SK-N-SH (cell line): ENCODE measurements around the gene ETFDH. TPM values are rescaled to one million over a fixed set of nuclear protein-coding genes. Genes with fewer than 3 reads are reported as not detected.

Experiments used
- CTCF ChIA-PET: fragments of 300-600, 350-600 bp; formaldehyde crosslinking; extraction: SDS; loops from one replicate; lab custom pipeline; 2021; lab: Yijun Ruan, JAX
- POLR2A ChIA-PET: fragments of 350-600 bp; sonication (Branson Sonifier 250); formaldehyde crosslinking; extraction: SDS; loops from one replicate; lab custom pipeline; 2020; ENCODE audit warnings: antibody characterized with exemption, inconsistent platforms; lab: Yijun Ruan, JAX
- DNase-seq: peaks from one replicate; pipeline ENCODE4 v3.0.0; 2012
- H2AFZ ChIP-seq: fragments of 200-600 bp; sonication (generic); 2 replicates; pipeline ENCODE4 v1.8.1; 2016; ENCODE audit warnings: antibody characterized with exemption, mild to moderate bottlenecking, low read depth
- H3F3A ChIP-seq: fragments of 200-600 bp; sonication (generic); replicated peaks from 2 replicates; pipeline ENCODE3; 2016; ENCODE audit warnings: antibody characterized with exemption, mild to moderate bottlenecking; ENCODE audit not compliant: insufficient read depth
- H3K27ac ChIP-seq, 2 experiments: fragments of 200-500 bp in 1 of 2; fragments of 200-600 bp in 1 of 2; sonication (Bioruptor generic) in 1 of 2; sonication (generic), shearing (Covaris generic) in 1 of 2; 2 replicates each; pipeline versions ENCODE4 v1.5.1 to v1.6.1; 2014 to 2016; ENCODE audit warnings: low read depth in 2 of 2, inconsistent platforms in 1 of 2, low read length in 1 of 2, mild to moderate bottlenecking in 1 of 2, mixed read lengths in 1 of 2
- H3K27me3 ChIP-seq: fragments of 200-600 bp; sonication (generic), shearing (Covaris generic); 2 replicates; pipeline ENCODE4 v1.6.1; 2016; ENCODE audit warnings: mixed run types; ENCODE audit not compliant: insufficient read depth
- H3K36me3 ChIP-seq, 2 experiments: fragments of 200-500 bp in 1 of 2; fragments of 200-600 bp in 1 of 2; sonication (Bioruptor generic) in 1 of 2; sonication (generic) in 1 of 2; replicated peaks in 1 of 2; 2 replicates each; pipeline versions ENCODE3 to v1.5.1; 2014 to 2016; ENCODE audit warnings: low read length in 1 of 2, mild to moderate bottlenecking in 1 of 2; ENCODE audit not compliant: insufficient read depth in 2 of 2, control insufficient read depth in 1 of 2
- H3K4me1 ChIP-seq, 2 experiments: fragments of 200-500 bp in 1 of 2; fragments of 200-600 bp in 1 of 2; sonication (Bioruptor generic) in 1 of 2; sonication (generic), shearing (Covaris generic) in 1 of 2; 2 replicates each; pipeline versions ENCODE4 v1.5.1 to v1.6.1; 2014 to 2016; ENCODE audit warnings: low read depth in 1 of 2, low read length in 1 of 2, mixed run types in 1 of 2; ENCODE audit not compliant: insufficient read depth in 2 of 2, control insufficient read depth in 1 of 2
- H3K4me2 ChIP-seq: fragments of 200-600 bp; sonication (generic), shearing (Covaris generic); 2 replicates; pipeline ENCODE4 v1.6.1; 2017; ENCODE audit warnings: mixed run types
- H3K4me3 ChIP-seq, 2 experiments: fragments of 200-500 bp in 1 of 2; fragments of 200-600 bp in 1 of 2; sonication (Bioruptor generic) in 1 of 2; sonication (generic), shearing (Covaris generic) in 1 of 2; 2 replicates each; pipeline versions ENCODE4 v1.5.1 to v1.8.1; 2014 to 2016; ENCODE audit warnings: low read depth in 2 of 2, inconsistent platforms in 1 of 2, low read length in 1 of 2, mild to moderate bottlenecking in 1 of 2, mixed read lengths in 1 of 2, moderate library complexity in 1 of 2
- H3K79me2 ChIP-seq: fragments of 200-600 bp; sonication (generic); 2 replicates; pipeline ENCODE4 v1.8.1; 2017; ENCODE audit warnings: mild to moderate bottlenecking; ENCODE audit not compliant: insufficient read depth
- H3K9ac ChIP-seq: fragments of 200-600 bp; sonication (generic); 2 replicates; pipeline ENCODE4 v1.6.1; 2017; ENCODE audit warnings: mixed run types
- H3K9me2 ChIP-seq: fragments of 200-600 bp; sonication (generic); 2 replicates; pipeline ENCODE4 v1.6.1; 2017; ENCODE audit warnings: mixed run types
- H3K9me3 ChIP-seq: fragments of 200-600 bp; sonication (generic); 2 replicates; pipeline ENCODE4 v1.6.1; 2017; ENCODE audit warnings: mixed run types, mild to moderate bottlenecking, moderate library complexity
- H4K20me1 ChIP-seq: fragments of 200-600 bp; sonication (generic); 2 replicates; pipeline ENCODE4 v1.6.1; 2017; ENCODE audit warnings: mild to moderate bottlenecking, mixed run types; ENCODE audit not compliant: insufficient read depth
- CHD2 ChIP-seq: fragments of 150-350 bp; IDR thresholded peaks from 2 replicates; pipeline ENCODE4 v1.6.1; 2018; ENCODE audit warnings: low read length; ENCODE audit not compliant: partially characterized antibody
- ELF1 ChIP-seq: IDR thresholded peaks from 2 replicates; pipeline ENCODE4 v1.4.0; 2012
- FOXM1 ChIP-seq: IDR thresholded peaks from 2 replicates; pipeline ENCODE4 v1.4.0; 2012; ENCODE audit warnings: low read depth, mild to moderate bottlenecking
- GABPA ChIP-seq: IDR thresholded peaks from 2 replicates; pipeline ENCODE4 v1.4.0; 2012; ENCODE audit warnings: low read depth, mild to moderate bottlenecking
- GATA2 ChIP-seq: sonication (generic); formaldehyde crosslinking; IDR thresholded peaks from 2 replicates; pipeline ENCODE4 v1.5.0; 2020; ENCODE audit warnings: mild to moderate bottlenecking, missing genetic modification reagents
- MEF2A ChIP-seq: IDR thresholded peaks from 2 replicates; pipeline ENCODE4 v1.4.0; 2012; ENCODE audit warnings: low read depth, borderline replicate concordance
- MXI1 ChIP-seq: IDR thresholded peaks from 2 replicates; pipeline ENCODE4 v1.6.1; 2012; ENCODE audit warnings: mild to moderate bottlenecking, low read depth, low read length, improper control_type of control experiment
- NRF1 ChIP-seq: IDR thresholded peaks from 2 replicates; pipeline ENCODE4 v1.6.1; 2012; ENCODE audit warnings: low read depth, mild to moderate bottlenecking, low read length
- POLR2AphosphoS5 ChIP-seq: IDR thresholded peaks from 2 replicates; pipeline ENCODE4 v1.6.1; 2012; ENCODE audit warnings: low read depth, low read length
- RAD21 ChIP-seq: IDR thresholded peaks from 2 replicates; pipeline ENCODE4 v1.6.1; 2012; ENCODE audit warnings: mild to moderate bottlenecking, low read length
- RCOR1 ChIP-seq: fragments of 150-350 bp; IDR thresholded peaks from 2 replicates; pipeline ENCODE4 v1.6.1; 2017; ENCODE audit warnings: antibody characterized with exemption, low read length
- SIN3A ChIP-seq: IDR thresholded peaks from 2 replicates; pipeline ENCODE4 v1.6.1; 2012; ENCODE audit warnings: low read depth, mild to moderate bottlenecking, low read length, moderate library complexity, borderline replicate concordance
- SMC3 ChIP-seq: IDR thresholded peaks from 2 replicates; pipeline ENCODE4 v1.6.1; 2012; ENCODE audit warnings: low read depth, low read length, improper control_type of control experiment
- TAF1 ChIP-seq: IDR thresholded peaks from 2 replicates; pipeline ENCODE4 v1.6.1; 2012; ENCODE audit warnings: low read depth, mild to moderate bottlenecking, low read length, moderate library complexity, borderline replicate concordance
- WGBS: methylation state at CpG from one replicate; pipeline ENCODE4 v1.1.6; 2017; ENCODE audit warnings: low lambda C conversion rate; 5-methylcytosine and 5-hydroxymethylcytosine counted together
- polyA plus RNA-seq, 3 experiments: library from polyadenylated mRNA; depleted of rRNA; stranded (reverse); fragments of >200 nt; gene quantifications; 2 replicates each; pipeline ENCODE4 v1.2.3, GENCODE V29; 2012
- TF ChIP-seq, protein P1 (sequence below): fragments of 150-350 bp; IDR thresholded peaks from 2 replicates; pipeline ENCODE4 v1.6.1; 2017; ENCODE audit warnings: antibody characterized with exemption, low read length, low read depth, borderline replicate concordance
- TF ChIP-seq, protein P2 (sequence below): IDR thresholded peaks from 2 replicates; pipeline ENCODE4 v1.4.0; 2012; ENCODE audit warnings: low read depth, borderline replicate concordance
- TF ChIP-seq, protein P3 (sequence below): IDR thresholded peaks from 2 replicates; pipeline ENCODE4 v1.6.1; 2012; ENCODE audit warnings: mild to moderate bottlenecking, low read depth, low read length, moderate library complexity
- TF ChIP-seq, protein P4 (sequence below): fragments of 200-600 bp; sonication (generic); IDR thresholded peaks from 2 replicates; pipeline ENCODE4 v1.6.1; 2017; ENCODE audit warnings: antibody characterized with exemption, mild to moderate bottlenecking, moderate library complexity
- TF ChIP-seq, protein P5 (sequence below): IDR thresholded peaks from 2 replicates; pipeline ENCODE4; 2012
- TF ChIP-seq, protein P6 (sequence below): fragments of 150-350 bp; IDR thresholded peaks from 2 replicates; pipeline ENCODE4 v1.6.1; 2016; ENCODE audit warnings: mild to moderate bottlenecking, low read depth, low read length

Gene ETFDH
- polyA plus RNA-seq, 1 of the 3 experiments (the other 2 are of a cell fraction), result 12.1 TPM

DNA sequence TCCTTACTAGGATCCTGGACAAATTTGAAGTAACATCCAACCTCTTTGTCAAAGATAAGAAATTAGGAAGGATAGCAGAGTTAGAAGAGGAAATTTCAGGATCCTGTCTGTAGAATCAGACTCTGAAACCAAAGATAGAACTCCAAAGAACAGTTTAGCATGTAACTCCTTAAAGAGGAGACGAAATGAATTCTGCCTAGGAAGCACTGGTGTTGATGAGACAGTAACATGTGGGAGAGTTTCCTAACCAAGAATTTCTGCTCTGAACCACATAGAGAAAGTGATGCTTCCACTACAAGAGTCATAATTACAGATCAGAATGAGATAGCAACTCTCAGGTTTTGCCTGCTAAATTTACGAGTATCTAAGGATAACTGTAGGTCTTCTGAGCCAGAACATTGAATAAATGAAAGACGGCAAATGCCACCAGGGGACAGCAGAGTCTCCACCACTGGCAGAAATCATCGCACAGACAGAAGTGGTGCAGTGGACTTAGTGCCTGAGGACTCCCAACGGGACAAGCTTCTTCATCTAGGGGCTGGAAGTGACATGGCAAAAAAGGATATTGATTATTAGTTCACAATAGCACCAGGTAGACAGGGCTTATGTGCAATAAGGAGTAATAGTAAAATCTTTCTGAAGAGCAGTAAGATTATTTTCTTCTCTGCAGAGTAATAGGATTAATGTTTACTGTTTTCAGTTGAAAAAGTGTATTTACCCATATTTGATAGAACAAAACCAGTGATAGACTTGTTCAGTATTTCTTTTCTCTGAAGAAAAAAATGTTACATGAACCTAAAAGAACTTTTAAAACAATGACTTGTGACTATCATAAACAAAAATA lies 57.8 kb downstream of the ETFDH start:
- Histone ChIP-seq H3K27ac (no peak overlapping the region), H3K9me3 (no peaks in the 10 kb centered on the region), H3K9me2 (no peaks in the 10 kb centered on the region), H3K79me2 (no peaks in the 10 kb centered on the region), H3K4me2 (no peak overlapping the region), H2AFZ (peak overlapping the region; percentile 31; the same call in 1 of the 2 replicates), H4K20me1 (no peaks in the 10 kb centered on the region), H3K4me1 (no peaks in the 10 kb centered on the region), H3K27me3 (no peaks in the 10 kb centered on the region), H3F3A (no peaks in the 10 kb centered on the region), H3K4me3 (no peak overlapping the region), H3K9ac (no peak overlapping the region), H3K36me3 (no peaks in the 10 kb centered on the region)
- ChIA-PET POLR2A (no interaction called here), CTCF (interaction anchor here (0.5 to 1.7 kb wide), 35 partner anchors 9 to 714 kb away, joined by 3 to 16 read pairs (median 4); no protein-coding TSS in a partner anchor)
- peak; percentile 75 for DNase-seq
- TF ChIP-seq GABPA, result no peak
- TF ChIP-seq RCOR1, result 0 out of 2 replicates have a peak, but pooled peaks have one; percentile 14
- TF ChIP-seq FOXM1, result no peak
- TF ChIP-seq SIN3A, result no peak
- TF ChIP-seq, protein P1, sequence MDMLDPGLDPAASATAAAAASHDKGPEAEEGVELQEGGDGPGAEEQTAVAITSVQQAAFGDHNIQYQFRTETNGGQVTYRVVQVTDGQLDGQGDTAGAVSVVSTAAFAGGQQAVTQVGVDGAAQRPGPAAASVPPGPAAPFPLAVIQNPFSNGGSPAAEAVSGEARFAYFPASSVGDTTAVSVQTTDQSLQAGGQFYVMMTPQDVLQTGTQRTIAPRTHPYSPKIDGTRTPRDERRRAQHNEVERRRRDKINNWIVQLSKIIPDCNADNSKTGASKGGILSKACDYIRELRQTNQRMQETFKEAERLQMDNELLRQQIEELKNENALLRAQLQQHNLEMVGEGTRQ, result no peak
- TF ChIP-seq NRF1, result no peak
- TF ChIP-seq CHD2, result no peak
- TF ChIP-seq SMC3, result peak; percentile 99
- peak; percentile 97 for TF ChIP-seq RAD21
- TF ChIP-seq, protein P2, sequence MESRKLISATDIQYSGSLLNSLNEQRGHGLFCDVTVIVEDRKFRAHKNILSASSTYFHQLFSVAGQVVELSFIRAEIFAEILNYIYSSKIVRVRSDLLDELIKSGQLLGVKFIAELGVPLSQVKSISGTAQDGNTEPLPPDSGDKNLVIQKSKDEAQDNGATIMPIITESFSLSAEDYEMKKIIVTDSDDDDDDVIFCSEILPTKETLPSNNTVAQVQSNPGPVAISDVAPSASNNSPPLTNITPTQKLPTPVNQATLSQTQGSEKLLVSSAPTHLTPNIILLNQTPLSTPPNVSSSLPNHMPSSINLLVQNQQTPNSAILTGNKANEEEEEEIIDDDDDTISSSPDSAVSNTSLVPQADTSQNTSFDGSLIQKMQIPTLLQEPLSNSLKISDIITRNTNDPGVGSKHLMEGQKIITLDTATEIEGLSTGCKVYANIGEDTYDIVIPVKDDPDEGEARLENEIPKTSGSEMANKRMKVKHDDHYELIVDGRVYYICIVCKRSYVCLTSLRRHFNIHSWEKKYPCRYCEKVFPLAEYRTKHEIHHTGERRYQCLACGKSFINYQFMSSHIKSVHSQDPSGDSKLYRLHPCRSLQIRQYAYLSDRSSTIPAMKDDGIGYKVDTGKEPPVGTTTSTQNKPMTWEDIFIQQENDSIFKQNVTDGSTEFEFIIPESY, result no peak
- no peak for TF ChIP-seq MXI1
- TF ChIP-seq GATA2 (CRISPR knock-in tag), result no peak
- TF ChIP-seq, protein P3, sequence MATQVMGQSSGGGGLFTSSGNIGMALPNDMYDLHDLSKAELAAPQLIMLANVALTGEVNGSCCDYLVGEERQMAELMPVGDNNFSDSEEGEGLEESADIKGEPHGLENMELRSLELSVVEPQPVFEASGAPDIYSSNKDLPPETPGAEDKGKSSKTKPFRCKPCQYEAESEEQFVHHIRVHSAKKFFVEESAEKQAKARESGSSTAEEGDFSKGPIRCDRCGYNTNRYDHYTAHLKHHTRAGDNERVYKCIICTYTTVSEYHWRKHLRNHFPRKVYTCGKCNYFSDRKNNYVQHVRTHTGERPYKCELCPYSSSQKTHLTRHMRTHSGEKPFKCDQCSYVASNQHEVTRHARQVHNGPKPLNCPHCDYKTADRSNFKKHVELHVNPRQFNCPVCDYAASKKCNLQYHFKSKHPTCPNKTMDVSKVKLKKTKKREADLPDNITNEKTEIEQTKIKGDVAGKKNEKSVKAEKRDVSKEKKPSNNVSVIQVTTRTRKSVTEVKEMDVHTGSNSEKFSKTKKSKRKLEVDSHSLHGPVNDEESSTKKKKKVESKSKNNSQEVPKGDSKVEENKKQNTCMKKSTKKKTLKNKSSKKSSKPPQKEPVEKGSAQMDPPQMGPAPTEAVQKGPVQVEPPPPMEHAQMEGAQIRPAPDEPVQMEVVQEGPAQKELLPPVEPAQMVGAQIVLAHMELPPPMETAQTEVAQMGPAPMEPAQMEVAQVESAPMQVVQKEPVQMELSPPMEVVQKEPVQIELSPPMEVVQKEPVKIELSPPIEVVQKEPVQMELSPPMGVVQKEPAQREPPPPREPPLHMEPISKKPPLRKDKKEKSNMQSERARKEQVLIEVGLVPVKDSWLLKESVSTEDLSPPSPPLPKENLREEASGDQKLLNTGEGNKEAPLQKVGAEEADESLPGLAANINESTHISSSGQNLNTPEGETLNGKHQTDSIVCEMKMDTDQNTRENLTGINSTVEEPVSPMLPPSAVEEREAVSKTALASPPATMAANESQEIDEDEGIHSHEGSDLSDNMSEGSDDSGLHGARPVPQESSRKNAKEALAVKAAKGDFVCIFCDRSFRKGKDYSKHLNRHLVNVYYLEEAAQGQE, result no peak
- TF ChIP-seq MEF2A, result no peak
- no peak for TF ChIP-seq ELF1
- TF ChIP-seq, protein P4, sequence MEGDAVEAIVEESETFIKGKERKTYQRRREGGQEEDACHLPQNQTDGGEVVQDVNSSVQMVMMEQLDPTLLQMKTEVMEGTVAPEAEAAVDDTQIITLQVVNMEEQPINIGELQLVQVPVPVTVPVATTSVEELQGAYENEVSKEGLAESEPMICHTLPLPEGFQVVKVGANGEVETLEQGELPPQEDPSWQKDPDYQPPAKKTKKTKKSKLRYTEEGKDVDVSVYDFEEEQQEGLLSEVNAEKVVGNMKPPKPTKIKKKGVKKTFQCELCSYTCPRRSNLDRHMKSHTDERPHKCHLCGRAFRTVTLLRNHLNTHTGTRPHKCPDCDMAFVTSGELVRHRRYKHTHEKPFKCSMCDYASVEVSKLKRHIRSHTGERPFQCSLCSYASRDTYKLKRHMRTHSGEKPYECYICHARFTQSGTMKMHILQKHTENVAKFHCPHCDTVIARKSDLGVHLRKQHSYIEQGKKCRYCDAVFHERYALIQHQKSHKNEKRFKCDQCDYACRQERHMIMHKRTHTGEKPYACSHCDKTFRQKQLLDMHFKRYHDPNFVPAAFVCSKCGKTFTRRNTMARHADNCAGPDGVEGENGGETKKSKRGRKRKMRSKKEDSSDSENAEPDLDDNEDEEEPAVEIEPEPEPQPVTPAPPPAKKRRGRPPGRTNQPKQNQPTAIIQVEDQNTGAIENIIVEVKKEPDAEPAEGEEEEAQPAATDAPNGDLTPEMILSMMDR, result peak; percentile 93
- TF ChIP-seq POLR2AphosphoS5, result no peak
- TF ChIP-seq, protein P5, sequence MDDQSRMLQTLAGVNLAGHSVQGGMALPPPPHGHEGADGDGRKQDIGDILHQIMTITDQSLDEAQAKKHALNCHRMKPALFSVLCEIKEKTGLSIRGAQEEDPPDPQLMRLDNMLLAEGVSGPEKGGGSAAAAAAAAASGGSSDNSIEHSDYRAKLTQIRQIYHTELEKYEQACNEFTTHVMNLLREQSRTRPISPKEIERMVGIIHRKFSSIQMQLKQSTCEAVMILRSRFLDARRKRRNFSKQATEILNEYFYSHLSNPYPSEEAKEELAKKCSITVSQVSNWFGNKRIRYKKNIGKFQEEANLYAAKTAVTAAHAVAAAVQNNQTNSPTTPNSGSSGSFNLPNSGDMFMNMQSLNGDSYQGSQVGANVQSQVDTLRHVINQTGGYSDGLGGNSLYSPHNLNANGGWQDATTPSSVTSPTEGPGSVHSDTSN, result no peak
- TF ChIP-seq, protein P6, sequence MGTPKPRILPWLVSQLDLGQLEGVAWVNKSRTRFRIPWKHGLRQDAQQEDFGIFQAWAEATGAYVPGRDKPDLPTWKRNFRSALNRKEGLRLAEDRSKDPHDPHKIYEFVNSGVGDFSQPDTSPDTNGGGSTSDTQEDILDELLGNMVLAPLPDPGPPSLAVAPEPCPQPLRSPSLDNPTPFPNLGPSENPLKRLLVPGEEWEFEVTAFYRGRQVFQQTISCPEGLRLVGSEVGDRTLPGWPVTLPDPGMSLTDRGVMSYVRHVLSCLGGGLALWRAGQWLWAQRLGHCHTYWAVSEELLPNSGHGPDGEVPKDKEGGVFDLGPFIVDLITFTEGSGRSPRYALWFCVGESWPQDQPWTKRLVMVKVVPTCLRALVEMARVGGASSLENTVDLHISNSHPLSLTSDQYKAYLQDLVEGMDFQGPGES, result no peak
- TF ChIP-seq TAF1, result no peak
- 29% methylated on average over 5 of the region's 5 CpGs for WGBS
